IMR-90 (cell line): ENCODE data around the gene RAD18.

Experiments used
- CEBPB ChIP-seq: IDR thresholded peaks from 2 replicates; pipeline ENCODE4 v1.6.1; 2012; ENCODE audit warnings: low read depth, low read length, improper control_type of control experiment
- CTCF ChIP-seq: conservative IDR thresholded peaks from 2 replicates; pipeline ENCODE4 v1.5.1; 2012; ENCODE audit warnings: mild to moderate bottlenecking, low read depth, low read length, improper control_type of control experiment
- POLR2A ChIP-seq: IDR thresholded peaks from 2 replicates; pipeline ENCODE4 v1.6.1; 2012; ENCODE audit warnings: mild to moderate bottlenecking, low read depth, low read length

GRCh38 chr3:9007213-9007612 is 43.9 kb upstream of the RAD18 start:
- TF ChIP-seq CEBPB, result no peak
- TF ChIP-seq CTCF, result no peak
- TF ChIP-seq POLR2A, result no peak
